Panc1 (cell line): ENCODE data around the gene SERPINE2. TPM values are rescaled to one million over a fixed set of nuclear protein-coding genes. Genes with fewer than 3 reads are reported as not detected.

ENCODE experiments used
- ATAC-seq: fragments of 200-7000 bp; cut with Tn5 transposase; 2 replicates; pipeline ENCODE4 v1.9.1; 2020; ENCODE audit warnings: mild to moderate bottlenecking, moderate library complexity
- BruUV-seq: library from RNA; stranded (reverse); fragments of 400-500 nt; replicated peaks from 2 replicates; lab custom pipeline; 2021; lab: Mats Ljungman, UMichigan
- CTCF ChIA-PET: fragments of 300-600 bp; sonication (Branson Sonifier 250); formaldehyde crosslinking; loops from one replicate; lab custom pipeline; 2022; ENCODE audit warnings: antibody characterized with exemption; lab: Charles Lee
- POLR2A ChIA-PET: fragments of 300-600 bp; sonication (Branson Sonifier 250); formaldehyde crosslinking; loops from one replicate; lab custom pipeline; 2022; ENCODE audit warnings: antibody characterized with exemption; lab: Charles Lee
- DNase-seq: peaks from one replicate; pipeline ENCODE4 v3.0.0-alpha.2; 2010; ENCODE audit warnings: low read depth, low spot score
- H3K27ac ChIP-seq: 2 replicates; pipeline ENCODE4 v1.5.1; 2011; ENCODE audit warnings: mild to moderate bottlenecking, low read length, inconsistent platforms
- H3K27me3 ChIP-seq: fragments of 200-500 bp; sonication (Bioruptor generic); 2 replicates; pipeline ENCODE4 v1.6.0; 2014; ENCODE audit warnings: low read length, inconsistent platforms; ENCODE audit not compliant: control insufficient read depth, insufficient read depth
- H3K36me3 ChIP-seq: fragments of 200-500 bp; sonication (Bioruptor generic); 2 replicates; pipeline ENCODE4 v1.5.1; 2014; ENCODE audit warnings: inconsistent platforms, mild to moderate bottlenecking, low read length, moderate library complexity; ENCODE audit not compliant: control insufficient read depth, insufficient read depth
- H3K4me1 ChIP-seq: 2 replicates; pipeline ENCODE4 v1.5.1; 2011; ENCODE audit warnings: inconsistent platforms, mild to moderate bottlenecking, low read length, moderate library complexity; ENCODE audit not compliant: control insufficient read depth, insufficient read depth
- H3K4me3 ChIP-seq, 2 experiments: 2 replicates each; pipeline ENCODE4 v1.5.1; 2011 to 2012; ENCODE audit warnings: low read depth in 2 of 2, low read length in 2 of 2, mild to moderate bottlenecking in 2 of 2, inconsistent platforms in 1 of 2, moderate library complexity in 1 of 2
- H3K9me3 ChIP-seq: fragments of 200-500 bp; sonication (Bioruptor generic); 2 replicates; pipeline ENCODE4 v1.5.1; 2014; ENCODE audit warnings: low read depth, mild to moderate bottlenecking, inconsistent platforms, low read length, moderate library complexity; ENCODE audit not compliant: control insufficient read depth, insufficient read depth
- POLR2AphosphoS5 ChIP-seq: IDR thresholded peaks from 2 replicates; pipeline ENCODE4 v1.6.1; 2012; ENCODE audit warnings: mild to moderate bottlenecking, low read depth, low read length, moderate library complexity
- SIN3A ChIP-seq: IDR thresholded peaks from 2 replicates; pipeline ENCODE4 v1.6.1; 2012; ENCODE audit warnings: low read depth, mild to moderate bottlenecking, low read length, moderate library complexity, borderline replicate concordance; ENCODE audit not compliant: insufficient read depth
- TCF7L2 ChIP-seq: IDR thresholded peaks from 2 replicates; pipeline ENCODE4 v1.6.1; 2011; ENCODE audit warnings: mild to moderate bottlenecking, low read depth, low read length, inconsistent platforms
- in situ Hi-C: cut with HindIII; loops from 2 replicates; pipeline ENCODE4 v1.10.0; 2016; ENCODE audit warnings: low sequenced_read_pairs, low pct_unique_long_range_greater_than_20kb
- intact Hi-C: fragments of 100-400 bp; cut with micrococcal nuclease; formaldehyde crosslinking; loops from one replicate; pipeline ENCODE4 v1.10.0; 2022; ENCODE audit not compliant: unreplicated experiment
- total RNA-seq: library from RNA; stranded (reverse); gene quantifications from one replicate; pipeline ENCODE4 v1.2.1, GENCODE V29; 2021; ENCODE audit not compliant: unreplicated experiment
- TF ChIP-seq, protein P1 (sequence below): fragments of 450-650 bp; IDR thresholded peaks from 2 replicates; pipeline ENCODE4 v1.5.1; 2017; ENCODE audit warnings: mild to moderate bottlenecking
- TF ChIP-seq, protein P2 (sequence below), 2 experiments: IDR thresholded peaks; 2 replicates each; pipeline ENCODE4 v1.6.1; 2011 to 2012; ENCODE audit warnings: low read depth in 2 of 2, control low read depth in 1 of 2, low read length in 1 of 2, mild to moderate bottlenecking in 1 of 2, moderate library complexity in 1 of 2; ENCODE audit not compliant: insufficient read depth in 1 of 2

SERPINE2 gene
- total RNA-seq, 1 experiment from 2014 or later = 3.1 TPM

DNA sequence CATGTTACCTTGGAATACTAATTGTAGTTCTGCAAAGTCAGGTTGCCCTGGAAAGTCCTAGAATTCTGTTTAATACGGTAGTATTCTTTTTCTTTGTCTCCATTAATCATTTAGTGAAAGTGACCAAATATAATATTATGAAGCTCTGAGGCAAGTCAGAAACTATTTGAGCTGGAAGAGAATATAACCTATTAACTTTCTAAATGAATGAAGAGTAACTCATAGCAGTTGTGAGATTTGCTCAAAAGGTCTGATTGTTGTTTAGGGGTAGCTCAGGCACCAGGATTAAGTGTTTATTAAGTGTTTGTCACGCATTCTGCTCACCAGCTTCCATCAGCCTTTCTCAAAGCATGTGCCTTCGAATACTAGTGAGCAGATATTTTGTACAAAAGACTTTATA lies 46.7 kb upstream of the SERPINE2 start:
- TF ChIP-seq, protein P1, sequence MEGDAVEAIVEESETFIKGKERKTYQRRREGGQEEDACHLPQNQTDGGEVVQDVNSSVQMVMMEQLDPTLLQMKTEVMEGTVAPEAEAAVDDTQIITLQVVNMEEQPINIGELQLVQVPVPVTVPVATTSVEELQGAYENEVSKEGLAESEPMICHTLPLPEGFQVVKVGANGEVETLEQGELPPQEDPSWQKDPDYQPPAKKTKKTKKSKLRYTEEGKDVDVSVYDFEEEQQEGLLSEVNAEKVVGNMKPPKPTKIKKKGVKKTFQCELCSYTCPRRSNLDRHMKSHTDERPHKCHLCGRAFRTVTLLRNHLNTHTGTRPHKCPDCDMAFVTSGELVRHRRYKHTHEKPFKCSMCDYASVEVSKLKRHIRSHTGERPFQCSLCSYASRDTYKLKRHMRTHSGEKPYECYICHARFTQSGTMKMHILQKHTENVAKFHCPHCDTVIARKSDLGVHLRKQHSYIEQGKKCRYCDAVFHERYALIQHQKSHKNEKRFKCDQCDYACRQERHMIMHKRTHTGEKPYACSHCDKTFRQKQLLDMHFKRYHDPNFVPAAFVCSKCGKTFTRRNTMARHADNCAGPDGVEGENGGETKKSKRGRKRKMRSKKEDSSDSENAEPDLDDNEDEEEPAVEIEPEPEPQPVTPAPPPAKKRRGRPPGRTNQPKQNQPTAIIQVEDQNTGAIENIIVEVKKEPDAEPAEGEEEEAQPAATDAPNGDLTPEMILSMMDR = no peak
- POLR2A ChIA-PET = interaction anchor here (0.7 kb wide), 1 partner anchor 900 kb away, joined by 4 read pairs; no protein-coding TSS in a partner anchor
- Histone ChIP-seq H3K4me1 (no peaks in the 10 kb centered on the region), H3K36me3 (no peaks in the 10 kb centered on the region), H3K9me3 (no peaks in the 10 kb centered on the region), H3K27ac (no peak overlapping the region), H3K4me3 (no peak overlapping the region), H3K27me3 (no peaks in the 10 kb centered on the region)
- ATAC-seq (no peak), DNase-seq (no peak)
- BruUV-seq = no TSS peak
- in situ Hi-C loops (no loop called here), intact Hi-C loops (no loop called here)
- CTCF ChIA-PET = interaction anchor here (0.6 kb wide), 1 partner anchor 77 kb away, joined by 3 read pairs; no protein-coding TSS in a partner anchor

DNA sequence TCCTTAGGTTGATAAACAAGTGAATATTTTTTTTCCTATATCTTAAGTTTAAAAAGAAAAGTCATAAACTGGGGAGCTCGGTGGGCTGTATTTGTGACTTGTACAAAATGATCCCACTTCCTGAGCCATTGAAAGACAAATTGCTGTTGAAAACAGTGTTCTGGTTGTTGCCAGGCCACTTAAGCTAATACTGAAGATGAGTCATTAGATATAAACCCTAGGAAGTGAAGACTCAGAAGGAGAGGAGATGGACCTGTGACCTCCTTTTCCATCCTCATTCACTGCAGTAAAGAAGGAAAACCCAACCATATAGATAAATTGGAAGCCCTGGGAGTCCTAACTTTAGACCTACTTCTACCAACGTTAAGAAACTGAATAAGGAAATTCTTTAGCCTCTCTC lies 46.2 kb upstream of the SERPINE2 start:
- ChIA-PET CTCF (no interaction called here), POLR2A (interaction anchor here (0.7 kb wide), 1 partner anchor 422 kb away, joined by 12 read pairs; no protein-coding TSS in a partner anchor)
- no peak for DNase-seq
- Histone ChIP-seq H3K36me3 (no peaks in the 10 kb centered on the region), H3K9me3 (no peaks in the 10 kb centered on the region), H3K27me3 (no peaks in the 10 kb centered on the region), H3K4me1 (no peaks in the 10 kb centered on the region), H3K27ac (no peak overlapping the region), H3K4me3 (no peak overlapping the region)
- in situ Hi-C loops = no loop called here
- no peak for ATAC-seq
- BruUV-seq = no TSS peak
- intact Hi-C loops = no loop called here
- TF ChIP-seq, protein P1 = no peak
- TF ChIP-seq, protein P2, sequence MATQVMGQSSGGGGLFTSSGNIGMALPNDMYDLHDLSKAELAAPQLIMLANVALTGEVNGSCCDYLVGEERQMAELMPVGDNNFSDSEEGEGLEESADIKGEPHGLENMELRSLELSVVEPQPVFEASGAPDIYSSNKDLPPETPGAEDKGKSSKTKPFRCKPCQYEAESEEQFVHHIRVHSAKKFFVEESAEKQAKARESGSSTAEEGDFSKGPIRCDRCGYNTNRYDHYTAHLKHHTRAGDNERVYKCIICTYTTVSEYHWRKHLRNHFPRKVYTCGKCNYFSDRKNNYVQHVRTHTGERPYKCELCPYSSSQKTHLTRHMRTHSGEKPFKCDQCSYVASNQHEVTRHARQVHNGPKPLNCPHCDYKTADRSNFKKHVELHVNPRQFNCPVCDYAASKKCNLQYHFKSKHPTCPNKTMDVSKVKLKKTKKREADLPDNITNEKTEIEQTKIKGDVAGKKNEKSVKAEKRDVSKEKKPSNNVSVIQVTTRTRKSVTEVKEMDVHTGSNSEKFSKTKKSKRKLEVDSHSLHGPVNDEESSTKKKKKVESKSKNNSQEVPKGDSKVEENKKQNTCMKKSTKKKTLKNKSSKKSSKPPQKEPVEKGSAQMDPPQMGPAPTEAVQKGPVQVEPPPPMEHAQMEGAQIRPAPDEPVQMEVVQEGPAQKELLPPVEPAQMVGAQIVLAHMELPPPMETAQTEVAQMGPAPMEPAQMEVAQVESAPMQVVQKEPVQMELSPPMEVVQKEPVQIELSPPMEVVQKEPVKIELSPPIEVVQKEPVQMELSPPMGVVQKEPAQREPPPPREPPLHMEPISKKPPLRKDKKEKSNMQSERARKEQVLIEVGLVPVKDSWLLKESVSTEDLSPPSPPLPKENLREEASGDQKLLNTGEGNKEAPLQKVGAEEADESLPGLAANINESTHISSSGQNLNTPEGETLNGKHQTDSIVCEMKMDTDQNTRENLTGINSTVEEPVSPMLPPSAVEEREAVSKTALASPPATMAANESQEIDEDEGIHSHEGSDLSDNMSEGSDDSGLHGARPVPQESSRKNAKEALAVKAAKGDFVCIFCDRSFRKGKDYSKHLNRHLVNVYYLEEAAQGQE (IDR thresholded peaks at IDR 0.05; ENCODE audit: insufficient read depth in 1 of 2, low read depth in 2 of 2, low read length in 1 of 2) = no peak
- TF ChIP-seq TCF7L2 = no peak
- no peak for TF ChIP-seq POLR2AphosphoS5
- TF ChIP-seq SIN3A = no peak
